Measurements from ENCODE around the gene KCNJ1.

The KCNJ1 gene

GRCh38 chr11:128867277-128867676 is at the start of gene KCNJ1:
Gene KCNJ1, minus strand, starts transcription at chr11:128867296. Its CDS starts 27,053 bp downstream, at chr11:128840243.
- DNase-seq (ENCODE audit: low read depth) = peak; percentile 63
- TF ChIP-seq, protein P1, sequence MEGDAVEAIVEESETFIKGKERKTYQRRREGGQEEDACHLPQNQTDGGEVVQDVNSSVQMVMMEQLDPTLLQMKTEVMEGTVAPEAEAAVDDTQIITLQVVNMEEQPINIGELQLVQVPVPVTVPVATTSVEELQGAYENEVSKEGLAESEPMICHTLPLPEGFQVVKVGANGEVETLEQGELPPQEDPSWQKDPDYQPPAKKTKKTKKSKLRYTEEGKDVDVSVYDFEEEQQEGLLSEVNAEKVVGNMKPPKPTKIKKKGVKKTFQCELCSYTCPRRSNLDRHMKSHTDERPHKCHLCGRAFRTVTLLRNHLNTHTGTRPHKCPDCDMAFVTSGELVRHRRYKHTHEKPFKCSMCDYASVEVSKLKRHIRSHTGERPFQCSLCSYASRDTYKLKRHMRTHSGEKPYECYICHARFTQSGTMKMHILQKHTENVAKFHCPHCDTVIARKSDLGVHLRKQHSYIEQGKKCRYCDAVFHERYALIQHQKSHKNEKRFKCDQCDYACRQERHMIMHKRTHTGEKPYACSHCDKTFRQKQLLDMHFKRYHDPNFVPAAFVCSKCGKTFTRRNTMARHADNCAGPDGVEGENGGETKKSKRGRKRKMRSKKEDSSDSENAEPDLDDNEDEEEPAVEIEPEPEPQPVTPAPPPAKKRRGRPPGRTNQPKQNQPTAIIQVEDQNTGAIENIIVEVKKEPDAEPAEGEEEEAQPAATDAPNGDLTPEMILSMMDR (IDR thresholded peaks at IDR 0.05; ENCODE audit: insufficient read depth, low read depth, low read length, missing control alignments) = no peak
- no peak within 1 kb of the TSS for H3K4me3 ChIP-seq (ENCODE audit: low read length)

GRCh38 chr11:128916681-128917080 is 49.6 kb upstream of the KCNJ1 start:
- no peak overlapping the region for H3K4me3 ChIP-seq (ENCODE audit: low read length)
- DNase-seq (ENCODE audit: low read depth) = no peak

DNA sequence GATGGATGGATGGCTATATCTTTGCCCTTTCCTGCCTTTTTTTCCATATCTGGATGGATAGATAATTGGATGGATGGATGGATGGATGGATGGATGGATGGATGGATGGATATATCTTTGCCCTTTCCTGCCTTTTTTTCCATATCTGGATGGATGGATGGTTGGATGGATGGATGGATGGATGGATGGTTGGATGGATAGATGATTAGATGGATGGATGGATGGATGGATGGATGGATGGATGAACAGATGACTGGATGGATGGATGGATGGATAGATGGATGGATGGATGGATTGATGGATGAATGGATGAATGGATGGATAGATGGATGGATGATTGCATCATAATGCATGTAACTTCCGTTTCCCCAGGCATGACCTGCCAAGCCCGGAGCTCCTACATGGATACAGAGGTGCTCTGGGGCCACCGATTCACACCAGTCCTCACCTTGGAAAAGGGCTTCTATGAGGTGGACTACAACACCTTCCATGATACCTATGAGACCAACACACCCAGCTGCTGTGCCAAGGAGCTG is 49.0 kb upstream of the KCNJ1 start:
- DNase-seq (ENCODE audit: low read depth) = no peak
- TF ChIP-seq, protein P1 (IDR thresholded peaks at IDR 0.05; ENCODE audit: insufficient read depth, low read depth, low read length, missing control alignments) = no peak
- no peak overlapping the region for H3K4me3 ChIP-seq (ENCODE audit: low read length)

More at GRCh38 chr11:128916681-128917080, 49.6 kb upstream of the KCNJ1 start:
- TF ChIP-seq, protein P1 (IDR thresholded peaks at IDR 0.05; ENCODE audit: insufficient read depth, low read depth, low read length, missing control alignments) = no peak

GRCh38 chr11:128915149-128915521 is 48.0 kb upstream of the KCNJ1 start:
- DNase-seq (ENCODE audit: low read depth) = no peak
- H3K4me3 ChIP-seq (ENCODE audit: low read length) = no peak overlapping the region
- TF ChIP-seq, protein P1 (IDR thresholded peaks at IDR 0.05; ENCODE audit: insufficient read depth, low read depth, low read length, missing control alignments) = no peak

- peak; percentile 59 for DNase-seq (ENCODE audit: low read depth)
- no peak overlapping the region for H3K4me3 ChIP-seq (ENCODE audit: low read length)
- TF ChIP-seq, protein P1 (IDR thresholded peaks at IDR 0.05; ENCODE audit: insufficient read depth, low read depth, low read length, missing control alignments) = no peak
These were observed 47.4 kb upstream of the KCNJ1 start for GRCh38 chr11:128914216-128915148.

DNA sequence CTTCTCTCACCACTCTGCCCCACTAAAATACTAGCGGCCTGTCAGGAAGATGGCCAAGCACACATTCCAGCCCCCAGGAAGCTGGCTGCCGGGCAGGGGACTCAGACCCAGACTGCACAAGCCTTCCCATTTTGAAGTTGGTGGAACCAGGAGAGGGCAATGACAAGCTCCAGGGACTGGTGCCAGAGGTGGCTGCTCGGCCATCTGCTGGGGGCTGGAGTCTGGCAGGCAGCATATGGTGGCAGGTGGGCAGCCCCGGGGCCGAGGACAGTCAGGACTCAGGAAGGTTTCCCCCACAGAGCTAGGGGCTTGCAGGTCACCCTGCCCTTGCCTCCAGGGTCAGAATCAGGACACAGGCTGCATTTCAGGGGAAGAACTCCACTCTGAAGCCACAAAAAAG is 46.7 kb upstream of the KCNJ1 start:
- H3K4me3 ChIP-seq (ENCODE audit: low read length) = no peak overlapping the region
- TF ChIP-seq, protein P1 (IDR thresholded peaks at IDR 0.05; ENCODE audit: insufficient read depth, low read depth, low read length, missing control alignments) = no peak
- no peak for DNase-seq (ENCODE audit: low read depth)

Measured in epithelial cell of esophagus (primary cell).